ENCODE data around the gene CALHM5.
A peak's percentile ranks its signal among the peaks of the same experiment; 100 is the strongest.

Gene CALHM5

DNA sequence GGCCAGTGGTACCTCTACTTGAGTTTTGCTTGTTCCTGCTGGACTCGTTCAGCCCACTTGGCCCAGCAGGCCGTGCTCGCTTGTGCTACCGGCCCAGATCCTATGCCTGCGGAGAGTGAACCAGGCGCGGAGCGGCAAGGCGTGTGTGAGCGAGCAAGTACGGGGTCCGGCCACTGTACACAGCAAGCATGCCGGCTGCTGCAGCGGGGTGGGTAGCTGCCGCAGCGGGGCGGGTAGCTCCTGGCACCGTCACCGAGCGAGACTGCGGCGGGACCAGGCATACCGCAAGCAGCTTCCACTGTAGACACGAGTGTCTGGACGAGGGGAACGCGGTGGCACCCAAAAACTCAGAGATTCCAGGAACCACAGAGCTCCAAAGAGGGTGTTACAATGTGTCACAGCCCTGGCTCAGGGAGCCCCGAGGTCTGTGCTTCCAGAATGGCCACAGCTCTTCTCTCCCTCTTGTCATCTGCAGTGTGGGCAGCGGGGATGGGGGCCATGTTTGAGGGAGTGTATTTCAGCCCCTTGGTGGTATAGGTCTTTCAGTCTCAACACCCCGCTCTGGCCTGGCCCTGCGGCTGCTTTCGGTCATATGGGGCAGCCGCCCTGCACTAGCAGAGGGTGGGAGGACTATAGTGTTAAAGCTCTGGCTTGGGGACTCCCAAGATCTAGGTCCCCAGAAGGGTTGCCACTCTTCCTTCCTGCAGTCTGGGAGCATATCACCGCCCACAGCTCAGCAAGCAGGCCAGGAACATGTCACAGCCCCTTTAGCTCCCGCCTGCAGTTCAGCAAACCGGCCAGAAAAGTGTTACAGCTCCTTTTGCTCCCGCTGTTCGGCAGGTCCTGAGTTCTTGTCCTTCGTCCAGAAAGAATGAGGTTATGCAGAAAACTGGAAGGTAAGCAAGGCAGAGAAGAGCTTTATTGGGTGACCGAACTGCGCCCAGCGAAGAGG lies 53.8 kb downstream of the CALHM5 start:
- no peak for TF ChIP-seq CTCF (IDR thresholded peaks at IDR 0.05; ENCODE audit: borderline replicate concordance, insufficient read depth, low read depth, low read length)
- no peak overlapping the region for H3K4me3 ChIP-seq (ENCODE audit: low read depth, low read length)

- no peak for TF ChIP-seq CTCF (IDR thresholded peaks at IDR 0.05; ENCODE audit: borderline replicate concordance, insufficient read depth, low read depth, low read length)
- no peak overlapping the region for H3K4me3 ChIP-seq (ENCODE audit: low read depth, low read length)
These were observed 56.7 kb downstream of the CALHM5 start for GRCh38 chr6:116568111-116568510.

GRCh38 chr6:116568821-116569755 lies 57.6 kb downstream of the CALHM5 start:
- H3K4me3 ChIP-seq (ENCODE audit: low read depth, low read length), result no peak overlapping the region
- no peak for TF ChIP-seq CTCF (IDR thresholded peaks at IDR 0.05; ENCODE audit: borderline replicate concordance, insufficient read depth, low read depth, low read length)

GRCh38 chr6:116570856-116571682 lies 59.6 kb downstream of the CALHM5 start, which contains the start of gene RWDD1:
TSS of gene RWDD1 (plus strand) at chr6:116571504. CDS start at chr6:116571583, 79 bp downstream.
- H3K4me3 ChIP-seq (ENCODE audit: low read depth, low read length), result peak within 1 kb of the TSS; percentile 69
- TF ChIP-seq CTCF (IDR thresholded peaks at IDR 0.05; ENCODE audit: borderline replicate concordance, insufficient read depth, low read depth, low read length), result no peak

- TF ChIP-seq CTCF (IDR thresholded peaks at IDR 0.05; ENCODE audit: borderline replicate concordance, insufficient read depth, low read depth, low read length), result no peak
- peak overlapping the region; percentile 69 for H3K4me3 ChIP-seq (ENCODE audit: low read depth, low read length)
These were observed 60.2 kb downstream of the CALHM5 start for GRCh38 chr6:116571683-116572000.

- no peak for TF ChIP-seq CTCF (IDR thresholded peaks at IDR 0.05; ENCODE audit: borderline replicate concordance, insufficient read depth, low read depth, low read length)
- peak overlapping the region; percentile 69 for H3K4me3 ChIP-seq (ENCODE audit: low read depth, low read length)
These were observed 60.7 kb downstream of the CALHM5 start for GRCh38 chr6:116572162-116572561.

Data from GM12875 (cell line).